HUES48 (cell line): Measurements from ENCODE around the gene DAZAP1.

Experiments
- H3K27ac ChIP-seq: one replicate; pipeline ENCODE4 v1.7.0; 2013; ENCODE audit warnings: low read depth, low read length, inconsistent platforms
- H3K27me3 ChIP-seq: 2 replicates; pipeline ENCODE4 v1.6.1; 2013; ENCODE audit warnings: mild to moderate bottlenecking, low read length; ENCODE audit not compliant: control insufficient read depth, insufficient read depth
- H3K36me3 ChIP-seq: 2 replicates; pipeline ENCODE4 v1.6.1; 2013; ENCODE audit warnings: low read length; ENCODE audit not compliant: control insufficient read depth, insufficient read depth
- H3K4me1 ChIP-seq: 2 replicates; pipeline ENCODE4 v1.6.1; 2013; ENCODE audit warnings: mild to moderate bottlenecking, low read length; ENCODE audit not compliant: control insufficient read depth, insufficient read depth
- H3K4me3 ChIP-seq: 2 replicates; pipeline ENCODE4 v1.5.1; 2013; ENCODE audit warnings: mild to moderate bottlenecking, low read depth, low read length
- H3K9ac ChIP-seq: 2 replicates; pipeline ENCODE4 v1.6.1; 2013; ENCODE audit warnings: mild to moderate bottlenecking, low read depth, low read length, moderate library complexity
- H3K9me3 ChIP-seq: 2 replicates; pipeline ENCODE4 v1.6.1; 2013; ENCODE audit warnings: low read length; ENCODE audit not compliant: control insufficient read depth, insufficient read depth

DAZAP1 gene

GRCh38 chr19:1407528-1408299, at the start of gene DAZAP1:
Gene DAZAP1 (plus strand): TSS chr19:1407586. CDS start chr19:1407774, 188 bp downstream.
- Histone ChIP-seq H3K36me3 (peaks cover 22% of the 10 kb centered on the region), H3K9me3 (no peaks in the 10 kb centered on the region), H3K9ac (peak within 1 kb of the TSS; percentile 82), H3K4me1 (peaks cover 10% of the 10 kb centered on the region; the same call in 1 of the 2 replicates), H3K27ac (peak within 1 kb of the TSS; percentile 85), H3K4me3 (peak within 1 kb of the TSS; percentile 92), H3K27me3 (no peaks in the 10 kb centered on the region)

- Histone ChIP-seq H3K36me3 (peaks cover 77% of the 10 kb centered on the region), H3K27me3 (no peaks in the 10 kb centered on the region), H3K4me3 (no peak overlapping the region), H3K4me1 (peaks cover 54% of the 10 kb centered on the region), H3K27ac (peak overlapping the region; percentile 16), H3K9me3 (no peaks in the 10 kb centered on the region), H3K9ac (no peak overlapping the region)
These were observed 47.1 kb upstream of the DAZAP1 start for GRCh38 chr19:1360126-1360817.

GRCh38 chr19:1360818-1361461, 46.4 kb upstream of the DAZAP1 start:
- no peaks in the 10 kb centered on the region for H3K27me3 ChIP-seq
- peaks cover 84% of the 10 kb centered on the region for H3K36me3 ChIP-seq
- no peaks in the 10 kb centered on the region for H3K9me3 ChIP-seq
- H3K9ac ChIP-seq: no peak overlapping the region
- H3K27ac ChIP-seq: peak overlapping the region; percentile 55
- no peak overlapping the region for H3K4me3 ChIP-seq
- peaks cover 49% of the 10 kb centered on the region for H3K4me1 ChIP-seq

- Histone ChIP-seq H3K4me1 (peaks cover 40% of the 10 kb centered on the region), H3K4me3 (no peak overlapping the region), H3K36me3 (peaks cover 87% of the 10 kb centered on the region), H3K27me3 (no peaks in the 10 kb centered on the region), H3K9me3 (no peaks in the 10 kb centered on the region), H3K9ac (no peak overlapping the region), H3K27ac (peak overlapping the region; percentile 55)
These were observed 45.6 kb upstream of the DAZAP1 start for GRCh38 chr19:1361601-1362386.

GRCh38 chr19:1362387-1363257, 44.8 kb upstream of the DAZAP1 start:
- H3K4me1 ChIP-seq: peaks cover 32% of the 10 kb centered on the region
- no peak overlapping the region for H3K4me3 ChIP-seq
- no peaks in the 10 kb centered on the region for H3K27me3 ChIP-seq
- H3K9me3 ChIP-seq: no peaks in the 10 kb centered on the region
- no peak overlapping the region for H3K9ac ChIP-seq
- H3K27ac ChIP-seq: no peak overlapping the region
- H3K36me3 ChIP-seq: peaks cover 92% of the 10 kb centered on the region

- Histone ChIP-seq H3K27ac (no peak overlapping the region), H3K9me3 (no peaks in the 10 kb centered on the region), H3K4me1 (peaks cover 23% of the 10 kb centered on the region), H3K36me3 (peaks cover 97% of the 10 kb centered on the region), H3K27me3 (no peaks in the 10 kb centered on the region), H3K9ac (no peak overlapping the region), H3K4me3 (no peak overlapping the region)
These were observed 43.8 kb upstream of the DAZAP1 start for GRCh38 chr19:1363599-1363998.

- Histone ChIP-seq H3K9ac (no peak overlapping the region), H3K4me1 (peaks cover 17% of the 10 kb centered on the region), H3K36me3 (peaks cover 95% of the 10 kb centered on the region), H3K27ac (no peak overlapping the region), H3K9me3 (no peaks in the 10 kb centered on the region), H3K4me3 (no peak overlapping the region), H3K27me3 (no peaks in the 10 kb centered on the region)
These were observed 43.2 kb upstream of the DAZAP1 start for GRCh38 chr19:1364070-1364704.

GRCh38 chr19:1365319-1366269, 41.8 kb upstream of the DAZAP1 start:
- Histone ChIP-seq H3K27me3 (no peaks in the 10 kb centered on the region), H3K9ac (no peak overlapping the region), H3K9me3 (no peaks in the 10 kb centered on the region), H3K27ac (no peak overlapping the region), H3K4me1 (peaks cover 3% of the 10 kb centered on the region; the same call in 1 of the 2 replicates), H3K36me3 (peaks cover 95% of the 10 kb centered on the region), H3K4me3 (no peak overlapping the region)

GRCh38 chr19:1366296-1366695, 41.1 kb upstream of the DAZAP1 start:
- Histone ChIP-seq H3K27ac (no peak overlapping the region), H3K27me3 (no peaks in the 10 kb centered on the region), H3K4me1 (0 out of 2 replicates have a peak, but pooled peaks cover 3% of the 10 kb centered on the region), H3K4me3 (no peak overlapping the region), H3K36me3 (peaks cover 96% of the 10 kb centered on the region), H3K9me3 (no peaks in the 10 kb centered on the region), H3K9ac (no peak overlapping the region)
